Osteocyte (in vitro differentiated cells): ENCODE data around the gene NUBP1. TPM values are rescaled to one million over a fixed set of nuclear protein-coding genes. Genes with fewer than 3 reads are reported as not detected.

Source experiments
- DNase-seq: peaks from one replicate; pipeline ENCODE4 v3.0.0; 2021; ENCODE audit warnings: mixed read lengths; ENCODE audit not compliant: unreplicated experiment; ENCODE audit errors: extremely low spot score
- H3K27ac Mint-ChIP-seq: one replicate; pipeline ENCODE4 v1.8.0; 2021; ENCODE audit warnings: mild to moderate bottlenecking, mixed read lengths; ENCODE audit not compliant: unreplicated experiment
- H3K27me3 Mint-ChIP-seq: one replicate; pipeline ENCODE4 v1.8.0; 2021; ENCODE audit warnings: mixed read lengths; ENCODE audit not compliant: unreplicated experiment
- H3K36me3 Mint-ChIP-seq: one replicate; pipeline ENCODE4 v1.8.0; 2021; ENCODE audit warnings: mixed read lengths; ENCODE audit not compliant: unreplicated experiment
- H3K4me1 Mint-ChIP-seq: one replicate; pipeline ENCODE4 v1.8.0; 2021; ENCODE audit warnings: mixed read lengths; ENCODE audit not compliant: unreplicated experiment
- H3K4me3 Mint-ChIP-seq: one replicate; pipeline ENCODE4 v1.8.0; 2021; ENCODE audit warnings: mild to moderate bottlenecking, moderate library complexity, mixed read lengths; ENCODE audit not compliant: unreplicated experiment
- H3K9me3 Mint-ChIP-seq: one replicate; pipeline ENCODE4 v1.8.0; 2021; ENCODE audit warnings: mixed read lengths; ENCODE audit not compliant: unreplicated experiment
- total RNA-seq: library from RNA; stranded (reverse); gene quantifications from 2 replicates; pipeline ENCODE4 v1.2.1, GENCODE V29; 2021
- TF ChIP-seq, protein P1 (sequence below): fragments of 200-600 bp; sonication (generic); IDR thresholded peaks from 2 replicates; pipeline ENCODE4 v1.5.0; 2021; ENCODE audit warnings: antibody characterized with exemption, mild to moderate bottlenecking, moderate library complexity

NUBP1 gene
- total RNA-seq, 1 donor from 2014 or later, result 20.0 TPM

- TF ChIP-seq, protein P1, sequence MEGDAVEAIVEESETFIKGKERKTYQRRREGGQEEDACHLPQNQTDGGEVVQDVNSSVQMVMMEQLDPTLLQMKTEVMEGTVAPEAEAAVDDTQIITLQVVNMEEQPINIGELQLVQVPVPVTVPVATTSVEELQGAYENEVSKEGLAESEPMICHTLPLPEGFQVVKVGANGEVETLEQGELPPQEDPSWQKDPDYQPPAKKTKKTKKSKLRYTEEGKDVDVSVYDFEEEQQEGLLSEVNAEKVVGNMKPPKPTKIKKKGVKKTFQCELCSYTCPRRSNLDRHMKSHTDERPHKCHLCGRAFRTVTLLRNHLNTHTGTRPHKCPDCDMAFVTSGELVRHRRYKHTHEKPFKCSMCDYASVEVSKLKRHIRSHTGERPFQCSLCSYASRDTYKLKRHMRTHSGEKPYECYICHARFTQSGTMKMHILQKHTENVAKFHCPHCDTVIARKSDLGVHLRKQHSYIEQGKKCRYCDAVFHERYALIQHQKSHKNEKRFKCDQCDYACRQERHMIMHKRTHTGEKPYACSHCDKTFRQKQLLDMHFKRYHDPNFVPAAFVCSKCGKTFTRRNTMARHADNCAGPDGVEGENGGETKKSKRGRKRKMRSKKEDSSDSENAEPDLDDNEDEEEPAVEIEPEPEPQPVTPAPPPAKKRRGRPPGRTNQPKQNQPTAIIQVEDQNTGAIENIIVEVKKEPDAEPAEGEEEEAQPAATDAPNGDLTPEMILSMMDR, result no peak
- no peaks in the 10 kb centered on the region for H3K4me1 Mint-ChIP-seq
- H3K9me3 Mint-ChIP-seq, result no peaks in the 10 kb centered on the region
- H3K4me3 Mint-ChIP-seq, result no peak overlapping the region
- H3K36me3 Mint-ChIP-seq, result no peaks in the 10 kb centered on the region
- DNase-seq, result no peak
- peaks cover 2% of the 10 kb centered on the region for H3K27me3 Mint-ChIP-seq
- no peak overlapping the region for H3K27ac Mint-ChIP-seq
Measured at GRCh38 chr16:10805334-10805733, 61.7 kb downstream of the NUBP1 start.

GRCh38 chr16:10806698-10807097 is 63.1 kb downstream of the NUBP1 start:
- DNase-seq, result no peak
- H3K36me3 Mint-ChIP-seq, result no peaks in the 10 kb centered on the region
- H3K4me1 Mint-ChIP-seq, result no peaks in the 10 kb centered on the region
- H3K27ac Mint-ChIP-seq, result no peak overlapping the region
- no peaks in the 10 kb centered on the region for H3K9me3 Mint-ChIP-seq
- H3K4me3 Mint-ChIP-seq, result no peak overlapping the region
- TF ChIP-seq, protein P1, result no peak
- H3K27me3 Mint-ChIP-seq, result peaks cover 2% of the 10 kb centered on the region

GRCh38 chr16:10808218-10808617 is 64.6 kb downstream of the NUBP1 start:
- no peaks in the 10 kb centered on the region for H3K36me3 Mint-ChIP-seq

GRCh38 chr16:10808850-10809249 is 65.2 kb downstream of the NUBP1 start:
- no peaks in the 10 kb centered on the region for H3K4me1 Mint-ChIP-seq
- no peak overlapping the region for H3K27ac Mint-ChIP-seq
- H3K36me3 Mint-ChIP-seq, result no peaks in the 10 kb centered on the region
- peaks cover 2% of the 10 kb centered on the region for H3K27me3 Mint-ChIP-seq
- no peaks in the 10 kb centered on the region for H3K9me3 Mint-ChIP-seq
- no peak overlapping the region for H3K4me3 Mint-ChIP-seq
- TF ChIP-seq, protein P1, result no peak
- DNase-seq, result no peak

More at GRCh38 chr16:10808218-10808617, 64.6 kb downstream of the NUBP1 start:
- no peak overlapping the region for H3K27ac Mint-ChIP-seq
- H3K9me3 Mint-ChIP-seq, result no peaks in the 10 kb centered on the region
- no peak overlapping the region for H3K4me3 Mint-ChIP-seq
- H3K4me1 Mint-ChIP-seq, result no peaks in the 10 kb centered on the region
- TF ChIP-seq, protein P1, result no peak
- DNase-seq, result no peak
- H3K27me3 Mint-ChIP-seq, result peaks cover 2% of the 10 kb centered on the region

GRCh38 chr16:10809706-10810105 is 66.1 kb downstream of the NUBP1 start:
- H3K4me3 Mint-ChIP-seq, result no peak overlapping the region
- H3K27ac Mint-ChIP-seq, result no peak overlapping the region

More at GRCh38 chr16:10809706-10810105, 66.1 kb downstream of the NUBP1 start:
- H3K4me1 Mint-ChIP-seq, result no peaks in the 10 kb centered on the region
- peaks cover 2% of the 10 kb centered on the region for H3K27me3 Mint-ChIP-seq
- DNase-seq, result no peak
- no peaks in the 10 kb centered on the region for H3K9me3 Mint-ChIP-seq
- TF ChIP-seq, protein P1, result no peak
- no peaks in the 10 kb centered on the region for H3K36me3 Mint-ChIP-seq
